Erythroblast (primary cell): Measurements from ENCODE around the gene UBN2.

Experiments used
- GATA1 ChIP-seq: IDR thresholded peaks from 2 replicates; pipeline ENCODE4 v1.6.1; 2011; ENCODE audit warnings: low read depth, mild to moderate bottlenecking, control low read depth, low read length, moderate library complexity
- POLR2A ChIP-seq: IDR thresholded peaks from 2 replicates; pipeline ENCODE4 v1.6.1; 2011; ENCODE audit warnings: mild to moderate bottlenecking, low read length

DNA sequence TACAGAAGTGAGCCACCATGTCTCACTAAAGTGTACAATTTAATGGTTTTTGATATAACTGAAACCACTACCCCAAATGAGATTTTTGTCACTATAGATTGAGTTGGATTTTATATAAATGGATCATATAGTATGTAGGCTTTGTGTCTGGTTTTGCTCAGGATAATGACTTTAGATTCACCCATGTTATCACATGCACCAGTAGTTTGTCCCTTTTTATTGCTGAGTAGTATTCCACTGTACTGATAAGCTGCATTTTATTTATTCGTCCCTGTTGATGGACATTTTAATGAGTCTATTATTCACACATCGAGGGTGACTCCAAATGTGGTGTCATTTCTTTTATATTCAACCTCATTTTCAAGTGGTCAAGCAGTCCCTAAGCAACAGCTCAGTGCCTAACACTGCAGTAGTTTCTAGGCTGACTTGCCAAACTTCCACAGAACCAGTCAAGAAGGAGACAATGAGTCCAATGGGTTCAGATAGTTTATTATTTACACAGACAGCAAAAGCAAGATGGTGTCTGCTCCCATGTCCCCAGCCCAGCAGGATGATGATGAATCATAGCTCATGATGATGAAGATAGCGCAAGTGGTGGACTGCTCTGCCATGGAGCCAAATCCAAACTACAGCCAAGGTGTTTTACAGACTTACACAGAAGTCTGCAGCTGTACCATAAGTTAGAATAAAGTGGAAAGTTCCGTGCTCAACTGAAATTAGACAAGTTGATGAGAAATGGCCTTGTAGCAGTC, 103.5 kb downstream of the UBN2 start:
- TF ChIP-seq POLR2A: no peak
- TF ChIP-seq GATA1: no peak
